IMR-90 (cell line): ENCODE measurements around the gene PPARG. TPM values are rescaled to one million over a fixed set of nuclear protein-coding genes. Genes with fewer than 3 reads are reported as not detected.

Source experiments
- ATAC-seq: fragments of 200-7000 bp; cut with Tn5 transposase; 2 replicates; pipeline ENCODE4 v1.9.1; 2020; ENCODE audit warnings: low read depth, mild to moderate bottlenecking, moderate library complexity
- BruUV-seq: library from RNA; stranded (reverse); fragments of 400-500 nt; replicated peaks from 2 replicates; lab custom pipeline; 2021; lab: Mats Ljungman, UMichigan
- CTCF ChIA-PET: fragments of 300-600 bp; formaldehyde crosslinking; extraction: SDS; loops from one replicate; lab custom pipeline; 2021; ENCODE audit warnings: antibody characterized with exemption; lab: Yijun Ruan, JAX
- POLR2A ChIA-PET: fragments of 300-600 bp; sonication (Branson Sonifier 250); formaldehyde crosslinking; loops from one replicate; lab custom pipeline; 2022; ENCODE audit warnings: antibody characterized with exemption; ENCODE audit not compliant: unreplicated experiment; lab: Charles Lee
- DNase-seq: peaks from one replicate; pipeline ENCODE4 v3.0.0; 2013
- H2AFZ ChIP-seq: replicated peaks from 2 replicates; pipeline ENCODE3; 2013; ENCODE audit warnings: low read length, mild to moderate bottlenecking; ENCODE audit not compliant: poor library complexity
- H2AK5ac ChIP-seq: 2 replicates; pipeline ENCODE4 v1.6.1; 2013; ENCODE audit warnings: low read depth, low read length, inconsistent platforms
- H2AK9ac ChIP-seq: replicated peaks from 2 replicates; pipeline ENCODE3; 2013; ENCODE audit warnings: mild to moderate bottlenecking, low read depth, low read length, moderate library complexity; ENCODE audit not compliant: poor library complexity
- H2BK120ac ChIP-seq: 2 replicates; pipeline ENCODE4 v1.6.1; 2013; ENCODE audit warnings: low read depth, low read length, inconsistent platforms
- H2BK15ac ChIP-seq: 3 replicates; pipeline ENCODE4 v1.6.1; 2013; ENCODE audit warnings: low read depth, low read length, inconsistent platforms
- H2BK20ac ChIP-seq: 2 replicates; pipeline ENCODE4 v1.6.1; 2013; ENCODE audit warnings: low read depth, mild to moderate bottlenecking, inconsistent platforms, low read length, moderate library complexity
- H2BK5ac ChIP-seq: 2 replicates; pipeline ENCODE4 v1.6.1; 2013; ENCODE audit warnings: mild to moderate bottlenecking, low read depth, low read length, inconsistent platforms; ENCODE audit not compliant: poor library complexity, severe bottlenecking
- H3K14ac ChIP-seq: replicated peaks from 2 replicates; pipeline ENCODE4 v1.6.1; 2013; ENCODE audit warnings: low read depth, low read length, inconsistent platforms
- H3K18ac ChIP-seq: 2 replicates; pipeline ENCODE4 v1.6.1; 2013; ENCODE audit warnings: low read depth, low read length, control low read depth
- H3K23ac ChIP-seq: 2 replicates; pipeline ENCODE4 v1.6.1; 2013; ENCODE audit warnings: low read depth, low read length, inconsistent platforms
- H3K27ac ChIP-seq: 2 replicates; pipeline ENCODE4 v1.5.1; 2013; ENCODE audit warnings: mild to moderate bottlenecking, control low read depth, low read length; ENCODE audit not compliant: insufficient read depth
- H3K27me3 ChIP-seq: 2 replicates; pipeline ENCODE4 v1.6.1; 2013; ENCODE audit warnings: low read length; ENCODE audit not compliant: control insufficient read depth, insufficient read depth
- H3K36me3 ChIP-seq: 2 replicates; pipeline ENCODE4 v1.6.1; 2013; ENCODE audit warnings: low read length, mixed read lengths; ENCODE audit not compliant: control insufficient read depth, insufficient read depth
- H3K4ac ChIP-seq: 2 replicates; pipeline ENCODE4 v1.6.1; 2013; ENCODE audit warnings: low read depth, low read length, inconsistent platforms
- H3K4me1 ChIP-seq: 2 replicates; pipeline ENCODE4 v1.6.1; 2013; ENCODE audit warnings: low read length, mixed read lengths; ENCODE audit not compliant: control insufficient read depth, insufficient read depth
- H3K4me2 ChIP-seq: 2 replicates; pipeline ENCODE4 v1.6.1; 2013; ENCODE audit warnings: low read depth, mild to moderate bottlenecking, control low read depth, low read length, moderate library complexity
- H3K4me3 ChIP-seq: 2 replicates; pipeline ENCODE4 v1.5.1; 2013; ENCODE audit warnings: low read depth, mild to moderate bottlenecking, control low read depth, low read length, moderate library complexity; ENCODE audit not compliant: insufficient read depth
- H3K56ac ChIP-seq: 2 replicates; pipeline ENCODE4 v1.6.1; 2013; ENCODE audit warnings: low read length, inconsistent platforms; ENCODE audit not compliant: insufficient read depth; ENCODE audit errors: extremely low read depth
- H3K79me1 ChIP-seq, 2 experiments: 2 replicates each; pipeline ENCODE4 v1.6.1; 2013; ENCODE audit warnings: low read length in 2 of 2, inconsistent platforms in 1 of 2, low read depth in 1 of 2
- H3K9ac ChIP-seq: 2 replicates; pipeline ENCODE4 v1.6.1; 2013; ENCODE audit warnings: low read depth, low read length, control low read depth
- H3K9me1 ChIP-seq: 2 replicates; pipeline ENCODE4 v1.6.1; 2013; ENCODE audit warnings: low read length, inconsistent platforms; ENCODE audit not compliant: insufficient read depth
- H3K9me3 ChIP-seq: 2 replicates; pipeline ENCODE4 v1.6.1; 2013; ENCODE audit warnings: low read length; ENCODE audit not compliant: control insufficient read depth, insufficient read depth
- H4K20me1 ChIP-seq: 2 replicates; pipeline ENCODE4 v1.6.1; 2013; ENCODE audit warnings: low read length, inconsistent platforms; ENCODE audit not compliant: insufficient read depth
- H4K5ac ChIP-seq: 2 replicates; pipeline ENCODE4 v1.6.1; 2013; ENCODE audit warnings: mild to moderate bottlenecking, low read depth, low read length, control low read depth
- H4K8ac ChIP-seq, 2 experiments: 2 replicates each; pipeline ENCODE4 v1.6.1; 2013; ENCODE audit warnings: low read depth in 2 of 2, low read length in 2 of 2, control low read depth in 1 of 2, inconsistent platforms in 1 of 2
- H4K91ac ChIP-seq: 2 replicates; pipeline ENCODE4 v1.6.1; 2013; ENCODE audit warnings: low read depth, low read length, inconsistent platforms; ENCODE audit not compliant: insufficient read depth
- CEBPB ChIP-seq: IDR thresholded peaks from 2 replicates; pipeline ENCODE4 v1.6.1; 2012; ENCODE audit warnings: low read depth, low read length, improper control_type of control experiment
- FOS ChIP-seq: fragments of 150-350 bp; IDR thresholded peaks from 2 replicates; pipeline ENCODE4 v1.6.1; 2016; ENCODE audit warnings: low read depth, low read length
- MAFK ChIP-seq: IDR thresholded peaks from 2 replicates; pipeline ENCODE4 v1.6.1; 2012; ENCODE audit warnings: low read depth, low read length, improper control_type of control experiment
- MXI1 ChIP-seq: IDR thresholded peaks from 2 replicates; pipeline ENCODE4 v1.6.1; 2012; ENCODE audit warnings: low read depth, mild to moderate bottlenecking, low read length, moderate library complexity, borderline replicate concordance
- NFE2L2 ChIP-seq: fragments of 150-350 bp; IDR thresholded peaks from 2 replicates; pipeline ENCODE4 v1.6.1; 2016; ENCODE audit warnings: low read depth, mild to moderate bottlenecking, low read length
- POLR2A ChIP-seq: IDR thresholded peaks from 2 replicates; pipeline ENCODE4 v1.6.1; 2012; ENCODE audit warnings: mild to moderate bottlenecking, low read depth, low read length
- RAD21 ChIP-seq: IDR thresholded peaks from 2 replicates; pipeline ENCODE4 v1.6.1; 2012; ENCODE audit warnings: low read length, improper control_type of control experiment
- RFX5 ChIP-seq: IDR thresholded peaks from 2 replicates; pipeline ENCODE4 v1.8.0; 2012; ENCODE audit warnings: low read depth, mild to moderate bottlenecking, low read length, moderate library complexity
- SMC3 ChIP-seq: fragments of 150-350 bp; IDR thresholded peaks from 2 replicates; pipeline ENCODE4 v1.6.1; 2016; ENCODE audit warnings: low read depth, mild to moderate bottlenecking, antibody characterized with exemption, low read length, moderate library complexity
- USF2 ChIP-seq: fragments of 150-350 bp; IDR thresholded peaks from 2 replicates; pipeline ENCODE4 v1.6.1; 2017; ENCODE audit warnings: mild to moderate bottlenecking, antibody characterized with exemption, low read length, low read depth
- WGBS, 2 experiments: methylation state at CpG; one replicate each; pipeline versions ENCODE4 v1.1.5 to v1.1.7; 2013; ENCODE audit warnings: missing lambda C conversion rate in 2 of 2; ENCODE audit not compliant: insufficient read length in 1 of 2; ENCODE audit errors: extremely low coverage in 2 of 2; 5-methylcytosine and 5-hydroxymethylcytosine counted together
- dilution Hi-C: fragments of 300-500 bp; cut with HindIII; formaldehyde crosslinking; loops from one replicate; pipeline ENCODE4 v1.14.3; 2018; ENCODE audit warnings: low sequenced_read_pairs; ENCODE audit not compliant: unreplicated experiment
- in situ Hi-C: fragments of 300-500 bp; cut with MboI; formaldehyde crosslinking; loops from 3 replicates; pipeline ENCODE4 v1.14.3; 2019; ENCODE audit warnings: low sequenced_read_pairs, inconsistent platforms, mixed read lengths
- intact Hi-C: fragments of 100-400 bp; cut with micrococcal nuclease; formaldehyde crosslinking; loops from 2 replicates; pipeline ENCODE4 v1.10.0; 2022
- polyA plus RNA-seq, 3 experiments: library from polyadenylated mRNA; depleted of rRNA; stranded (reverse); fragments of >200 nt; gene quantifications; 2 replicates each; pipeline ENCODE4 v1.2.3, GENCODE V29; 2012; ENCODE audit warnings: low replicate concordance in 1 of 3
- total RNA-seq: library from RNA; depleted of rRNA; stranded (reverse); fragments of >200 nt; gene quantifications from 2 replicates; pipeline ENCODE4 v1.2.3, GENCODE V29; 2012
- TF ChIP-seq, protein P1 (sequence below): fragments of 150-350 bp; IDR thresholded peaks from 2 replicates; pipeline ENCODE4 v1.6.1; 2016; ENCODE audit warnings: low read depth, mild to moderate bottlenecking, low read length, moderate library complexity, borderline replicate concordance

The PPARG gene
- total and polyA plus RNA-seq, 2 of the 4 experiments (the other 2 are of a cell fraction): 11.2 to 23.8 TPM

DNA sequence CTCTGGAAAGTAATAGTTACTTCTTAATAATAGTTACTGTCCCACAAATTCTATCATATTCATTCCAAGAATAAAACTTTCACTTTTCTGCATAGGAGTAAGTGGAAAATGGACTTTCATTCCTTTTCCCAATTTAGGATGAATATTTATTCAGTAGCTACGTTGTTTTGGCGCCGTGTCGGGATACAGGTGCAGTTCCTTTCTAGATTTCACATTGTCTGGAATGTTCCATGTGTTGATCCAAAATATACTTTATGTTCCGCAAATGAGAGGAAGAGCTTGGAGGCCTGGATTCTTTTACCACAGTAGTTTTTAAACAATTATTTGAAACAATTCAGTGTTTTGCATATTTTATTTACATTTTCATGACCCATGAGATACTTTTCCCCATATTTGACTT, 22.8 kb upstream of the PPARG start:
- no peak overlapping the region for H4K91ac ChIP-seq
- ATAC-seq (no peak), DNase-seq (no peak)
- dilution Hi-C loops: no loop called here
- ChIA-PET CTCF (interaction anchor here (0.6 kb wide), 2 partner anchors 47 to 131 kb away, joined by 3 to 4 read pairs; no protein-coding TSS in a partner anchor), POLR2A (no interaction called here)
- BruUV-seq: no TSS peak
- H3K23ac ChIP-seq: no peak overlapping the region
- no peak overlapping the region for H2BK20ac ChIP-seq
- H3K4me3 ChIP-seq: no peak overlapping the region
- H3K14ac ChIP-seq: no peak overlapping the region
- no peak overlapping the region for H3K18ac ChIP-seq
- H3K27ac ChIP-seq: peak overlapping the region; percentile 12; the same call in 1 of the 2 replicates
- H3K4ac ChIP-seq: no peak overlapping the region
- TF ChIP-seq CEBPB: no peak
- TF ChIP-seq USF2: no peak
- TF ChIP-seq MAFK: no peak
- TF ChIP-seq FOS: no peak
- no peak for TF ChIP-seq POLR2A
- TF ChIP-seq, protein P1, sequence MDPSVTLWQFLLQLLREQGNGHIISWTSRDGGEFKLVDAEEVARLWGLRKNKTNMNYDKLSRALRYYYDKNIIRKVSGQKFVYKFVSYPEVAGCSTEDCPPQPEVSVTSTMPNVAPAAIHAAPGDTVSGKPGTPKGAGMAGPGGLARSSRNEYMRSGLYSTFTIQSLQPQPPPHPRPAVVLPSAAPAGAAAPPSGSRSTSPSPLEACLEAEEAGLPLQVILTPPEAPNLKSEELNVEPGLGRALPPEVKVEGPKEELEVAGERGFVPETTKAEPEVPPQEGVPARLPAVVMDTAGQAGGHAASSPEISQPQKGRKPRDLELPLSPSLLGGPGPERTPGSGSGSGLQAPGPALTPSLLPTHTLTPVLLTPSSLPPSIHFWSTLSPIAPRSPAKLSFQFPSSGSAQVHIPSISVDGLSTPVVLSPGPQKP: no peak
- no peak for TF ChIP-seq MXI1
- TF ChIP-seq RAD21: no peak
- TF ChIP-seq NFE2L2: no peak
- TF ChIP-seq SMC3: no peak
- TF ChIP-seq RFX5: no peak
- in situ Hi-C loops: no loop called here
- H2AFZ ChIP-seq: no peak overlapping the region
- H2AK5ac ChIP-seq: no peak overlapping the region
- H3K9me1 ChIP-seq: no peaks in the 10 kb centered on the region
- H3K4me1 ChIP-seq: peaks cover 4% of the 10 kb centered on the region
- H3K27me3 ChIP-seq: no peaks in the 10 kb centered on the region
- no CpG with 5 or more reads among the region's 5 CpGs for WGBS, 2 experiments
- H4K20me1 ChIP-seq: no peaks in the 10 kb centered on the region
- H2AK9ac ChIP-seq: no peak overlapping the region
- H3K36me3 ChIP-seq: no peaks in the 10 kb centered on the region
- no peak overlapping the region for H3K56ac ChIP-seq
- H2BK15ac ChIP-seq: no peak overlapping the region
- intact Hi-C loops: no loop called here
- no peak overlapping the region for H3K9ac ChIP-seq
- H2BK5ac ChIP-seq: no peak overlapping the region
- no peak overlapping the region for H3K4me2 ChIP-seq
- H3K79me1 ChIP-seq: no peaks in the 10 kb centered on the region
- no peak overlapping the region for H4K5ac ChIP-seq
- no peak overlapping the region for H4K8ac ChIP-seq
- H2BK120ac ChIP-seq: no peak overlapping the region
- H3K9me3 ChIP-seq: no peaks in the 10 kb centered on the region
